Gastrocnemius medialis (tissue), 4 donors: ENCODE results near the gene F2RL2.

ENCODE experiments used
- POLR2A ChIP-seq, 2 donors: fragments of 450-650 bp; IDR thresholded peaks; one replicate each; pipeline ENCODE4 v1.6.1; 2017; ENCODE audit warnings: antibody characterized with exemption in 2 of 2, mild to moderate bottlenecking in 2 of 2, moderate library complexity in 2 of 2
- TF ChIP-seq, protein P1 (sequence below), 5 experiments: fragments of 450-650 bp in 3 of 5; fragments of 200-600 bp in 2 of 5; sonication (generic) in 2 of 5; IDR thresholded peaks in 4 of 5; conservative IDR thresholded peaks in 1 of 5; 1 replicate in 4 of 5; 2 replicates in 1 of 5; pipeline ENCODE4 v1.5.1; 2016 to 2019; ENCODE audit warnings: antibody characterized with exemption in 5 of 5, mild to moderate bottlenecking in 3 of 5, moderate library complexity in 3 of 5

DNA sequence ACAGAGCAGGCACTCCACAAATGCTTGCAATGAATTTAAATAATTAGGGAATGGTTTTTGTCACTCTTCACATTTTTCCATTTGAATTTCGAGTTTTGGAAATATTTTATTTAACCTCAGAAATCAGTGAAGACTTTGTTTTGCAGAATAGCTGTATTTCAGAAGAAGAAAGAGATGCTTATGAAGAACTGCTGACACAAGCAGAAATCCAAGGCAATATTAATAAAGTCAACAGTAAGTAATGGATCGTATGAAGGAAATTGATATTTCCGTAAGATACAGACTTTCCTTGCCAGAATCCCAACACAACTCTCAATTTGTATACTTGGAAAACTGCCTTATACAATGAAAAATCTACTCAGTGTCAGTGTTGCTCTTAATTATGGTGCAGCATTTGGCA, 30.5 kb downstream of the F2RL2 start:
- TF ChIP-seq POLR2A (IDR thresholded peaks at IDR 0.05) = no peak
- TF ChIP-seq, protein P1, sequence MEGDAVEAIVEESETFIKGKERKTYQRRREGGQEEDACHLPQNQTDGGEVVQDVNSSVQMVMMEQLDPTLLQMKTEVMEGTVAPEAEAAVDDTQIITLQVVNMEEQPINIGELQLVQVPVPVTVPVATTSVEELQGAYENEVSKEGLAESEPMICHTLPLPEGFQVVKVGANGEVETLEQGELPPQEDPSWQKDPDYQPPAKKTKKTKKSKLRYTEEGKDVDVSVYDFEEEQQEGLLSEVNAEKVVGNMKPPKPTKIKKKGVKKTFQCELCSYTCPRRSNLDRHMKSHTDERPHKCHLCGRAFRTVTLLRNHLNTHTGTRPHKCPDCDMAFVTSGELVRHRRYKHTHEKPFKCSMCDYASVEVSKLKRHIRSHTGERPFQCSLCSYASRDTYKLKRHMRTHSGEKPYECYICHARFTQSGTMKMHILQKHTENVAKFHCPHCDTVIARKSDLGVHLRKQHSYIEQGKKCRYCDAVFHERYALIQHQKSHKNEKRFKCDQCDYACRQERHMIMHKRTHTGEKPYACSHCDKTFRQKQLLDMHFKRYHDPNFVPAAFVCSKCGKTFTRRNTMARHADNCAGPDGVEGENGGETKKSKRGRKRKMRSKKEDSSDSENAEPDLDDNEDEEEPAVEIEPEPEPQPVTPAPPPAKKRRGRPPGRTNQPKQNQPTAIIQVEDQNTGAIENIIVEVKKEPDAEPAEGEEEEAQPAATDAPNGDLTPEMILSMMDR (IDR thresholded peaks at IDR 0.05 in 4 of 5, conservative IDR thresholded peaks at IDR 0.05 in 1 of 5) = no peak
